SW 1271 (cell line): Measurements from ENCODE around the gene PCYOX1L.

Experiments used
- DNase-seq, 2 experiments: peaks; one replicate each; lab custom pipeline; 2025; lab: John Stamatoyannopoulos, UW

PCYOX1L gene, protein sequence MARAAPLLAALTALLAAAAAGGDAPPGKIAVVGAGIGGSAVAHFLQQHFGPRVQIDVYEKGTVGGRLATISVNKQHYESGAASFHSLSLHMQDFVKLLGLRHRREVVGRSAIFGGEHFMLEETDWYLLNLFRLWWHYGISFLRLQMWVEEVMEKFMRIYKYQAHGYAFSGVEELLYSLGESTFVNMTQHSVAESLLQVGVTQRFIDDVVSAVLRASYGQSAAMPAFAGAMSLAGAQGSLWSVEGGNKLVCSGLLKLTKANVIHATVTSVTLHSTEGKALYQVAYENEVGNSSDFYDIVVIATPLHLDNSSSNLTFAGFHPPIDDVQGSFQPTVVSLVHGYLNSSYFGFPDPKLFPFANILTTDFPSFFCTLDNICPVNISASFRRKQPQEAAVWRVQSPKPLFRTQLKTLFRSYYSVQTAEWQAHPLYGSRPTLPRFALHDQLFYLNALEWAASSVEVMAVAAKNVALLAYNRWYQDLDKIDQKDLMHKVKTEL

DNA sequence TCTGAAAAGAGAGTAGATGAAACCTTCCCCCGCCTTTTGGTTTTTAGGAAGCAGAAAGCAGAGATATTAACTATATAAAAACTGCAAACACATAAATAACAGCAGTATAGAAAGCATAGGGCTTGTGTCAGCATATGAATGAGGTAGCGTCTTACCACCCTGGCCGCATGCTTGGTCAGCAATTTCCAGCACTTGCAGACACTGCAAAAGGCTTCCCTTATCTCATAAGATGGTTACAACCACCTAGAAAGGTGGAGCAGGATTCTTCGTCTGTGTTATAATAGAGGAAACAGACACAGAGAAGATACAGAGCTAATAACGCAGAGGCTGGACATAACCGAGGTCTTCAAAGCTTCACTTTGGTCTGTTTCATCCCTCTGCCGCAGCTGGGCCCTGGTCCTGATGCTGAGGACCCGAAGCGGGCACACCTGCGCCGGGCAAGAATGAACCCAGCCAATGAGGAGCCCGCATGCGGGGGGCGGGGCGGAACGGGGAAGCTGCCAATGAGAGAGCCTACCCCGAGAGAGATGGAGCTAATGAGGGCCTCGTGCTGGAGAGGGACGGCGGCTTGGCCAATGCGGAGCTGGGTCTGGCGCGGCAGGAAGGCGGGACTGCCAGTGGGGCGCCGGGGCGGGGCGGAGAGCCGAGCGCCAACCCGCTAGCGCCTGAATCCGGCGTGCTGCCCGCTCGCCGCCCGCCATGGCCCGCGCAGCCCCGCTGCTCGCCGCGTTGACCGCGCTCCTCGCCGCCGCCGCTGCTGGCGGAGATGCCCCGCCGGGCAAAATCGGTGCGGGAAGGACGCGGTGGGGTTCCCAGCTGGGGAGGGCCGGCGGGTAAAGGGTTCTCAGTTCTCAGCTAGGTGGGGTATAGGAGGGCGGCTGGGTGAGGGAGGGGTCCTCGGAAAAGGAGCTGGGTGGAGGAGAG is at the start of gene PCYOX1L:
TSS of gene PCYOX1L (plus strand) at position 677 of the 924 bp plus-strand sequence. CDS start at position 700, 23 bp downstream.
- DNase-seq, result peak; percentile 78 to 96

DNA sequence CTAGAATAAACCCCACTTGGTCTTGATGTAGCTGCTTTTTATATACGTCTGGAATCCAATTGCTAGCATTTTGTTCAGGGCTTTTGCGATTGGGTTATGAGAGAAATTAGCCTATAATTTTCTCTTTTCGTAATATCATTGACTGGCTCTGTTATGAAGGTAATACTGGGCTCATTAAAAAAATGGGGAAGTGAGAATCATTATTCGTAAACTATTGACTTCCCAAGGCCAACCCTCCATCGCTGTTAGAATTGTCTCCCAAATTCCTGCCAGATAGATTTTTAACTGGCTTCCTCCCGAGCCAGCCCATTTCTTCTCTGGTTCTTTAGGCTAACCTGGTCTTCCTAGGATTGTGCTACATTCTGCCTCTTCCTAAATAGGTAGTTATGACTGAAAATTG is 48.5 kb upstream of the PCYOX1L start:
- no peak for DNase-seq

DNA sequence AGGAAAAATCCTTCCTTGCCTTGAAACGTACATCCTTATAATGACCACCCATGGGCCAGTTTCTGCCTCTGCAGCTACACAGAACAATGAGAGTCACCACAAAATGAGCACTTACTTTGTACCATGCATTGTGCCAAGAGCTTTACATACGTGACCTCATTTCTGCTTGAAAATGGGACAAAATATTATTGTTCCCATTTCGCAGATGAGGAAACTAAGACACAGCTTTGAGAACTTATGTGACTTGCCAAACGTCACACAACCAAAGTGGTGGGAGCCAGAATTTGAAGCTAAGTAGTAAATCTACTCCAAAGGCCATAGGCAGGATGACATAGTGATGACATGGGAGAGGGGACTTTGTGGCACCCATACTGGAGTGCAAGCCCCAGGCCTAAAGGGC is 47.4 kb upstream of the PCYOX1L start:
- DNase-seq, result no peak

DNA sequence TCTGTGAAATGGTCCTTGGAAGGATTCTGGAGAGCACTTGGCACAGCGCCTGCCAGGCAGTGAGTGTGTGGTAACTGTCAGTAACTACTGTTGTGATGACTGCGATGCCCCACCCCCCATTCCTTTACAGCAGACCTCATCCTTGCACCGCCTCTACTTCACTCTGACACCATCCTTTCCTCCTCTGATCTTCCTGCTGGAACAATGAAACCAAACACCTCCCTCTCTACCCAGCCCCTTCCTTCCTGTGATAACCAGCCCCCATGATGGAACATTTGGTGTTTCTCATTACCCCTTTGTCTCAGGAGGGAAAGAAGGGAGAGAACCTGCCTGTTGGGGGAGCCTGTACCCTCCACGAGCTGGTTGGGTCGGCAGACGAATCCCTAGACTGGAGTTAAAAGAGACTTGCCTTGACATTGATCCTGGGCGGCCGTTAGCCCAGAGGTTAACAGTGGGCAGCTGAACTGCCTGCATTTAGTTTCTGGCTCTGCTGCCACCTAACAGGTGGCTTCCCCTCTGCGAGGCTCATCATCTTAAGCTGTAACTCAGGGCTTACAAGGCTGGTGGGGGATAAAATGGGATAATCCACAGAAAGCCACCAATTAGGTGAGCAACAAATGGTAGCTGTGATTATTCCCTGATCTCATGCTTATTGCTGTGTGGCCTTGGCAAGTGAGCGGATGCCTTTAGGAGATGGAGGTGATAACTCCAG is 46.7 kb upstream of the PCYOX1L start:
- DNase-seq, result no peak

DNA sequence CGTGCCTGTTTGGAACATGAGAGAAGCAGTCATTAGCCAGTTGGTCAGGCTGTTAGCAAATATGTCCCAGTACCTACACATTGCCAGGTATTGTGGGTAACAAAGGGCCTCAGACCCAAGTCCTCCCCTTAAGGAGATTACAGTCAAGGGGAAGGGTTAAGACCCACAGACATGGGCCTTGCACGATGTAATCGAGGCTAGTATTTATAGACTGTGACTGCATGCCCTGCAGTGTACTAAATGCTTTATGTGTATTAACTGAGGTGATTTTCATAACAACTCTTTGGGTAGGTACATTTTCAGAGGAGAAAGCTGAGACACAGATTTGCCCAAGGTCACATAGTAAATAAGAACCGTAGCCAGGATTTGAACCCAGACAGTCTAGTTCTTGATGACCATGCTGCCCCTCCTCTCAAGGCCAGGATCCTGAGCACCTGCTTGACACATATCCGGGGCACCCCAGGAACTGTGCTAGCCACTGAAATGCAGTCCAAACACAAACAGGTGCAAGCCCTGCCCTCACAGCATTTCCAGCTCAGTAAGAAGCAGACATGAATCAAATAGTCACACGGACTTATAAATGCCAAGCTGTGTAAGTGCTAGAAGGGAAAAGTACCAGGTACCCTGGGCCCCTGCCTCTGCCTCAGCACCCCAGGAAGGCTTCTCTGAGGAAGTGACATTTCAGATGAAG is 44.5 kb upstream of the PCYOX1L start:
- no peak for DNase-seq

DNA sequence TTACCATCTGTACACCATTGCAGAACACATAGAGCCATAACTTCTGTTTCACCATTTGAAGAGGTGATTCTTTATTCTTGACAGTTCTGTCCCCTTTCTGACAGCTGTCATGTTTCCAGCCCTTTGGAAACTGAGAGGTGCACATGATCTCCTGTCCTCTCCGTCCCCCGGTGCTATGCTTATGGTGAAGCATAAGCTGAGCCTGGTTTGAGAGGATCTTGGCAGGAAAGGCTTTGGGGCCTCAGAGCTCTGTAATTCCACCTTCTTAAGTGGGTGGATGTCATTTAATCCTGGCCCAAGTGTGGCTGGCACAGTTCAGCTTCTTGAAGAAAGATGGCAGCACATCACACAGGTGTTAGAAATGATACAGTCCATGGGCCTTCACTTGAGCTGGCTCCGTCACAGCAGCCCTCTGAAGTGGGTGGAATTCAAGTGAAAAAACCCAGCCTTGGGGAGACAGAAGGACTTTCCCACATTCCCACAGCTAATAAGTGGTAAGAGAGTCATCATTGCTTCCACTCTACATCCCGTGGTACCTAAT is 43.2 kb upstream of the PCYOX1L start:
- no peak for DNase-seq

DNA sequence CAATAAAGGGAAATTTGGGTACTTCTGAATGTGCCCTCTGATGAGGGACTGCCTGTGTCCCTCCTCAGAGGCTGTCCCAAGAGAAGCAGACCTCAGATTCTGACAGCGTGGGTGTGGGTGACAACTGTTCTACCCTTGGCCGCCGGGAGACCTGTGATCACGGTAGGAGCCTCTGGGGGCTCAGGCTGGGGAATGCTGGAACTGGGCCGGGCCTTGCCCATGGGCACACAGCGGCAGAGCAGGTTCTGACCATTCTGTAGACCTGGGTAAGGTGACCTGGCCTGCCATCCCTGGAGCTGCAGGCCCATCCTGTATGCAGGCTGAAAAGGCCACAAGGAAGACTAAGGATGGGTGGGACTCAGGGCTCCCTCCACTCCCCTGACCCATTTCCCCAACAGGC is 42.1 kb upstream of the PCYOX1L start:
- DNase-seq, result no peak

DNA sequence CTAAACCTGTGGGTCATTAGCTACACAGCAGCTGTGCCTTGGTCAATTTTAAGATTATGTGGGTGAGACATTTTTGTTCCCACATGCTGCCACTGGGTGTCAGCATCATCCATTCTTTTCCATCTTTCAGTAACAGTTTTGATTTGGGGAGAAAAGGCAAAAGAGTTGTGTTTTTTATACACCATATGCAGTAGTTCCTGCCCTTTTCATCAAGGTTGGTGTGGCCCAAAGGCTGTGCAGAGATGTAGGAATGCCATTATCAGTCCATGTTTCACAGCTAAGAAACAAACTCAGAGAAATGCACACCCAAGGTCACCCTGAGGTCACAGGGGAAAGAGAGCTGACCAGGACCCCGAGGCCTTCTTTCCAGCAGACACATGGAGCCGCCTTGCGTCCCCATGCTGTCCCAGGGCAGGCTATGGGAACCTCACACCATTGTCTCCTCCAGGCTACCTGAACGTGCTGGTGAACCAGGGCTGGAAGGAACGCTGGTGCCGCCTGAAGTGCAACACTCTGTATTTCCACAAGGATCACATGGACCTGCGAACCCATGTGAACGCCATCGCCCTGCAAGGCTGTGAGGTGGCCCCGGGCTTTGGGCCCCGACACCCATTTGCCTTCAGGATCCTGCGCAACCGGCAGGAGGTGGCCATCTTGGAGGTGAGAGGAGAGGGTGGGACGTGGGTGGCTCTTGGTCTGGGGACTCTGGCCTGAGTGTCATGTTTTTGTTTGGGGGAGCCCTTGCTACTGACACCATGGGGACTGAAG is 40.4 kb upstream of the PCYOX1L start:
- DNase-seq, result peak in 1 of 2 experiments; percentile 59

DNA sequence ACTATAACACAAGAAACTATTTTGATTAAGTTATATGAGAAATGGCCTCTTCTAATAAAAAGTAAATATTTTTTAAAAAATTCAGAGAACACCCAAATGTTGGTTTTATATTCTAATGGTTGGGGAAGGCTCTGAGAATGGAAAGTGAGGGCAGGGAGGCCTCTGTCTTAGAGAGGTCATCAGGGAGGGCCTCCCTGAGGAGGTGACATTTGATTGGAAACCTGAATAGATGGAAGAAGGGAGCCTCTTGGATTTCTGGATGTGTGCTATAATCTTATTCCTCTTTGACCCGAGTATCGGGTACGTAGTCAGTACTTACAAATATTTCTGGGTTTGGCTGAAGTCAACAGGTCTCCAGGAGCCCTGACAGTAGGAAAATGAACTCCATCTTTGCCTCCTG is 38.7 kb upstream of the PCYOX1L start:
- no peak for DNase-seq

DNA sequence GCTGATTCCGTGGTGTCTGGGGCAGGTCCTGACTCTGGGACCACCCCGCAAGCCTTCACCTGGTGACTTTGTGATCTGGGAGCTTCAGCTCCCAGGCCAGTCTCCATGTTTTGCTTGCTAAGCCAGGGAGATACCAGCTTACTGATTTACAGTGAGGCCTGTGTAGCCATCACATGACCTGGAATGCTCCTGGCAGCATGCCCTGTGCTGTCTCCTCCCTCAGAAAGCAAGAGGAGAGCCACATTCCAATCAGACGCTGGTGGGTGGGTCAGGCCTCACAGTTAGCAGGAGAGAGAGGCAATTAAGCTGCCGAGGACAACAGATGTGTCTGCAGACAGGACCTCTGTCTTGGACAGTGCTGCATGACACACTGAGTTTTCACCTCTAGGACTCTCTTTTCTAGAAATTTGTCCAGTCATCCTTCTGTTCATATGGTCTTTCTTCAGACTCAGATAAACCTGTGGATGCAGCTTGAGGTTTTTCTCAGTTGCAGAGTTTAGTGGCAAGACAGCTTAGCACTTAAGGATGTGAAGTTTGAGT is 37.0 kb upstream of the PCYOX1L start:
- DNase-seq, result no peak

DNA sequence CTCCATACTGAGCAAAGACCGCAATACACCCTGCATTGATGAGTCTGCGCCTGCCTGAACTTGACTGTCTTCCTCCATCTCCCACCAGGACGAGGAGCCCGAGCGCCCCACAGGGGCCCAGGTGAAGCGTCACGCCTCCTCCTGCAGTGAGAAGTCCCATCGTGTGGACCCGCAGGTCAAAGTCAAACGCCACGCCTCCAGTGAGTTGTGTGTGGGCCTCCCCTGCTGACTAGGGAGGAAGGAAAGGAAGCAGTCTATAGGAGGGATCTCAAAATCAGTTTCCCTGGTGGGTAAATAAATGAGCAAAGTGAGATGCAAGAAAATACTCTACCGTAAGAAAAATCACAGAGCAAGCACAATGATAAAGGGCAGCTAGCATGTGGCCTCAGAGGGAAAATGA is 35.3 kb upstream of the PCYOX1L start:
- DNase-seq, result no peak

DNA sequence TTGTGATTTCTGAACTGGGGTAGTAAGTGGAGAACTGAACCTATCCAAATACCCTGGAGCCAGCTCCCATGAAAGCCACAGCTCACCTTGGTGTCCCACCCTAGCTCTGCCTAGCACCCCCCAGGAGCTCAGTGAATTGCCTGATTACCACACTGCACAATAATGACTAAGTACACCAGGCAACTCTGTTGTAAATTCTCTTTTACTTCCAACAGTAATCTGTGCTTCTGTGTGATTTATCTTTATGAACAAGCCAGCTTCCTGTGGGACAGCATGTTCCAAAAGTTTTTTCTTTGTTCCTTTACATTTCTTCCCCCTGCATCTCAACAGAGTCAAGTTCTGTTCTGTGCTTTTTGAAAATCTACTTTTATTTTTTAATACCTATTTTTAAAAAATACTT is 34.6 kb upstream of the PCYOX1L start:
- no peak for DNase-seq

DNA sequence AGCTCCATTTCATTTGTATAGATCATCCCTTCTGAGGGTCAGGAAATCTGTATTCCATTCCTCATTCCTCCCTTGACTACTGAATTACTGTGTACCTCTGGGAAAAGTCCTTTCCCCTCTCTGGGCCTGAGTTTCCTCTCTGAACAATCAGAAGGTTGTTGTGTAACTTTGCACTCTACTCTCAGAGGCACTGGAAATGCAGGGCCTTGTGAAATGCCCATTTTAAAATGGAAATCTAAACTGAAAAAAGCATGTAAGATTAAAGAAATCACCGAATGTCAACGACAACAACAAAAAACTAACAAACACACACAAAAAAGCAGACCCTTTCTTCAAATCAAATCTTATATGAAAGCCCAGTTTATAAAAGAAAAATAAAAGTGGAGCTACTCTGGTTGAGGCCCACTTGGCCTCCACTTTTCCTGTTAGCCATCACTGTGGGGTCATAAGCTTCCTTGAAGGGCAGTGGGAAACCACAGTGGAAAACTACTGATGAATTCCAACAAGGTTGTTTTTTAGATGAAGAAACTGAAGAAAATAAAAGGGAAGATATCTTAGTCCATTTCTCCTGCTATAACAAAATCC is 34.1 kb upstream of the PCYOX1L start:
- DNase-seq, result no peak

DNA sequence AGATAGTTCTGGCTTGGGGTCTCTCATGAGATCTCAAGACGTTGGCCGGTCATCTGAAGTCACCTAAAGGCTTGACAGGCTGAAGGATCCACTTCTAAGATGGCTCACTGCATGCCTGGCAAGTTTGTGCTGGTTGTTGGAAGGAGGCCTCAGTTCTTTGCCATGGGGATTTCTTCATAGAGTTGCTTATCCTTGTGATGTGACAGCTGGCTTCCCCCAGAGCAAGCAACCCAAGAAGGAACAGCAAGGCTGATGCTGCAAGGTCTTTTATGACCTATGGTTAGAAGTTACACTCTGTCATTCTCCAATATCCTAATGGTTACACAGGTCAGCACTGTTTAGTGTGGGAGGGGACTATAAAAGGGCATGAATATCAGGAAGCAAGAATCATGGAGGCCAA is 33.2 kb upstream of the PCYOX1L start:
- DNase-seq, result no peak

DNA sequence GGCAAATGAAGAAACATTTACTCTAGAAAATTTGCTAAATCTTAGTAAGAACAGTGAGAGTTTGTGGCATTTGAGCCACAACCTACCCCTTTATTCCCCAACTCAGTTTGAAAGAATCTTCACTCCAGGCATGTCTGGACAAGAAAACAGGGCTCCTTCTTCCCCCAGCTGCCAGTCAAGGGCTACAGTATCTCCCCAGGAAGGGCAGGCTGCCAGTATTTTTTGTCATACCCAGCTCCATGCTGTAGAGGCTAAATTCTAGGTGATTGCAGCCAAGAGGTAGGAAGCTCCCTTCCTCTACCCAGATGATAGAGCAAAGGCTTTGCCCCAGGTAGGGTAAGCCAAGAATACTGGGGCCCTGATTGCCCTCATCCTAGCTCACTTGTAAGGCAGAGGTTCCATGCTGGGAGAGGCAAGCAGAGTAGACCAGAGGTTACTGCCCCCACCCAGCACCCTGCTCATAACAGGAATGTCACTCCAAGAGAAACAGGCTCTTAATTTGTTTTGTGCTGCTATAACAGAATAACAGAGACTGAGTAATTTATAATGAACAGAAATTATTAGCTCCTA is 32.6 kb upstream of the PCYOX1L start:
- no peak for DNase-seq

DNA sequence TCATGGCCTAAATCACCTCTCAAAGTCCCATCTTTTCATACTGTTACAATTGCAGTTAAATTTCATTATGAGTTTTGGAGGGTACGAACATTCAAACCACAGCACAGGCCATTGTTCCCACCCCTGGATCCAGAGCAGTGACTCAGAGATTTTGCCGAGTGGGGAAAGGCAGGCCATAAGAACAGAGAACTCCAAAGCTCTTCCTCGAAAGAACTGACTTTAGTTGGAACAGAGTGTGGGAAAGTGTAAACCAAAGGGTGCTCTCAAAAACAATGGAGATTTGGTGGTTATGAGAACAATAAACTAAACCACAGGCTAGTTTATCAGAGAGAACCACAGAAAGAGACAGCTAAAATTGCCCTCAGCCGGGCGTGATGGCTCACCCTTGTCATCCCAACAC is 32.0 kb upstream of the PCYOX1L start:
- no peak for DNase-seq

DNA sequence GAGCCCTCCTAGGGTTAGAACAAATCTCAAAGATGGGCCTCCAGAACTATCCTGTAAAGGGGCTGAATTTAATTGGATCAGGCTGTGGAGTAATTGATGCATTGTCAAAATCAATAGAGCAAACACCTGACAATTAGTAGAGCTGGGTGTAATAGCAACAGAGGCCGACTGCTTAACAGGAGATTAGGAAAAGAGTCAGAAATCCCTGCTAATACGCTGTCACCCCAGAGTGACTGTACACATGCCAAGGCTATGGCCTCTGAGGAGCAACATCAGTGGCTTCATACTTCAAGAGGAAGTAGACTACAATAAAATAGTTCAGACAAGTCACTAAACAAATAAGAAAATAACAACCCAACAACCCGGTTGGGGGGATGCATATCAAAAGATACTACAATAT is 31.2 kb upstream of the PCYOX1L start:
- DNase-seq, result no peak

DNA sequence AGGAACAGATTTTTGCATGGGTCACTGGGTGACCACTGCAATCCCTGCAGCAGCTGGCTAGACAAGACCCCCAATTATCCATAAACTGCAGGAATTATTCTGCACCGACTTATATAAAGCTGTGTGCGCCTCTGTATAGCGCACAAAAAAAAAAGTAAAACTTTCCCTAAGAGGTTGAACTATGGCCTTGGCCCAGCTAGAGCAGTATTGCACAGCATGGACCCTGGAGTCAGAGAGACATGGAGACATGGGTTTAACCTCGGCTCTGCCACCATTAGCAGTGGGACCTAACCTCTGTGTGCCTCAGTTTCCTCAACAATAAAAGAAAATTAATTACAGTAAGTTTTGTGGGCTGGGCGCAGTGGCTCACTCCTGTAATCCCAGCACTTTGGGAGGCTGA is 29.7 kb upstream of the PCYOX1L start:
- no peak for DNase-seq

DNA sequence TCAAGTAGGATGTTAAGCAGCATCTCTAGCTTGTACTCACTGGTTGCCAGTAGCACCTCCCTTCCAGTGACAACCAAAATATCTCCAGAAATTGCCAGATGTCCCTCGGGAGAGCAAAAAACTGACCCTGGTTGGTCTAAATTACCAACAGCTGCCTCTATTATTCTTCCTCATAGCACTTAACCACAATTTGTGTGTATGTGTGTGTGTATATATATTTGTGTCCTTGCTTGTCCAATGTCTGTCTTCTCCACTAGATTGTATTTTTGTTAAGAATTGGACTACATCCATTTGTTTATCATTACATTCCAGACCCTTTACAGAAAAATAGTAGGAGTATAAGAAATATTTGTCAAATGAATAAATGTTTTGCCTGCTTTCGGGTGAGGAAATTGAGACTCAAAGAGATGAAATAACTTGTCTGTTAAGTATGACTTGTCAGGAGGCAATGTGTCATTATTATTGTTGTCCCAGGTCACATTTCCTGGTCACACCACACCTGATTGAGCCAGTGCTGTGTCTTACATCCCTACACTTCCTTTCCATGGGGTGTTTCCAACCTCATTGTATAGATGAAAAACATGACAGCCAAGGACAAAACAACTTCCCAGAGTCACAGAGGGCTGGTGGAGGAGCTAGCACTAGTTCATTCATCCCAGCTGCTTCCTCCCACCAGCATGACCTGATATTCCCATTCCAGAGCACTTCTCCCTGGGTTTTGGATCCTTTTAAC is 24.0 kb upstream of the PCYOX1L start:
- DNase-seq, result no peak
